Duodenal mucosa (tissue), 2 donors: ENCODE data around the gene ASPN.

Experiments used
- H3K27ac ChIP-seq: one replicate; pipeline ENCODE4 v1.7.0; 2013; ENCODE audit warnings: low read depth, low read length
- H3K27me3 ChIP-seq, 2 donors: one replicate each; pipeline ENCODE4 v1.7.0; 2013; ENCODE audit warnings: low read length in 2 of 2, control low read depth in 1 of 2; ENCODE audit not compliant: insufficient read depth in 2 of 2, control insufficient read depth in 1 of 2
- H3K36me3 ChIP-seq, 2 donors: one replicate each; pipeline ENCODE4 v1.7.0; 2013; ENCODE audit warnings: low read length in 2 of 2, control low read depth in 1 of 2; ENCODE audit not compliant: insufficient read depth in 2 of 2, control insufficient read depth in 1 of 2
- H3K4me1 ChIP-seq, 2 donors: one replicate each; pipeline ENCODE4 v1.7.0; 2013; ENCODE audit warnings: low read length in 2 of 2, control low read depth in 1 of 2; ENCODE audit not compliant: insufficient read depth in 2 of 2, control insufficient read depth in 1 of 2
- H3K4me3 ChIP-seq, 2 donors: one replicate each; pipeline ENCODE4 v1.7.0; 2013; ENCODE audit warnings: low read length in 2 of 2, low read depth in 1 of 2
- H3K9ac ChIP-seq, 2 donors: one replicate each; pipeline ENCODE4 v1.7.0; 2013; ENCODE audit warnings: low read length in 2 of 2, low read depth in 1 of 2
- H3K9me3 ChIP-seq, 2 donors: one replicate each; pipeline ENCODE4 v1.7.0; 2013; ENCODE audit warnings: low read length in 2 of 2, control low read depth in 1 of 2; ENCODE audit not compliant: control insufficient read depth in 1 of 2

ASPN gene

GRCh38 chr9:92518199-92518598 is 35.9 kb upstream of the ASPN start:
- H3K4me3 ChIP-seq: no peak overlapping the region
- no peak overlapping the region for H3K27ac ChIP-seq
- H3K9ac ChIP-seq: no peak overlapping the region
- no peaks in the 10 kb centered on the region for H3K36me3 ChIP-seq
- no peaks in the 10 kb centered on the region for H3K9me3 ChIP-seq
- H3K27me3 ChIP-seq: no peaks in the 10 kb centered on the region
- peaks cover 0 to under 1% of the 10 kb centered on the region in 2 donors for H3K4me1 ChIP-seq

DNA sequence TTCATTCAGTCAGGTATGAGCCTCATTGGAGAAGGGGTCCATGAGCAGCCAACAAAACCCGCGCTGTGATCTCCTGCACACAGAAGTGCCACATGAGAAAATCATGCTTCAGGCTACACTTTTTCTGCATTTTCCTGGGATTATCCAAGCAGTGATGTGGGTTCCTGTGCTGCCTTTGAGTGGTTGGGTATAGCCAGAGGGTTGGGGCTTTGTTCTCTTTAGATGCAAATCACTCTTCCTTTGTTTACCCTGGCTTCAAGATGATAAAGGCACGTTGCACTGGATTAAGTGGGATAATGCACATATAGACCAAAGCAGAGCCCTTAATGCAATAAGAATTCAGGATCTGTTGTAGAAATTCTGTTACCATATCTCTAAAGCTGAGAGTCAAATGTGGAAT is 34.7 kb upstream of the ASPN start:
- no peaks in the 10 kb centered on the region for H3K27me3 ChIP-seq
- no peaks in the 10 kb centered on the region for H3K36me3 ChIP-seq
- no peaks in the 10 kb centered on the region for H3K4me1 ChIP-seq
- no peak overlapping the region for H3K27ac ChIP-seq
- no peak overlapping the region for H3K4me3 ChIP-seq
- H3K9me3 ChIP-seq: no peaks in the 10 kb centered on the region
- no peak overlapping the region for H3K9ac ChIP-seq

- H3K27ac ChIP-seq: no peak overlapping the region
- H3K4me1 ChIP-seq: no peaks in the 10 kb centered on the region
- H3K27me3 ChIP-seq: no peaks in the 10 kb centered on the region
- no peaks in the 10 kb centered on the region for H3K36me3 ChIP-seq
- H3K9me3 ChIP-seq: no peaks in the 10 kb centered on the region
- no peak overlapping the region for H3K4me3 ChIP-seq
- no peak overlapping the region for H3K9ac ChIP-seq
Measured at GRCh38 chr9:92516521-92516920, 34.2 kb upstream of the ASPN start.

GRCh38 chr9:92514635-92515034 is 32.3 kb upstream of the ASPN start:
- Histone ChIP-seq H3K9me3 (no peaks in the 10 kb centered on the region), H3K9ac (no peak overlapping the region), H3K27ac (no peak overlapping the region), H3K4me1 (no peaks in the 10 kb centered on the region), H3K36me3 (no peaks in the 10 kb centered on the region), H3K27me3 (no peaks in the 10 kb centered on the region), H3K4me3 (no peak overlapping the region)

DNA sequence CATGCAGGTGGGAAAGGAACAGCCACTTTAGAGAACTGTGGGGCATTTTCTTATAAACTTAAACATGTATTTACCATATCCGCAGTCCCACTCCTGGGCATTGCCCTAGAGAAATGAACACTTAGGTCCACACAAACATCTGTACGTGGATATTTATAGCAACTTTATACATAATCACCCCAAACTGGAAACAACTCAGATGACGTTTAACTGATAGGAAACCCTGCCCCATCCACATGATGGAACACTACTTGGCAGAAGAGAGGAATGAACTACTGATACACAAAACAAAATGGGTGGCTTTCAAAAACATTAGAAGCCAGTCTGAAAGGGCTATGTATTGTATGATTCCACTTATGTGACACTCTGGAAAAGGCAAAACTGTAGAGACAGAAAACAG is 31.0 kb upstream of the ASPN start:
- H3K9me3 ChIP-seq: no peaks in the 10 kb centered on the region
- no peaks in the 10 kb centered on the region for H3K36me3 ChIP-seq
- H3K4me3 ChIP-seq: no peak overlapping the region
- H3K4me1 ChIP-seq: no peaks in the 10 kb centered on the region
- H3K9ac ChIP-seq: no peak overlapping the region
- H3K27ac ChIP-seq: no peak overlapping the region
- H3K27me3 ChIP-seq: no peaks in the 10 kb centered on the region

DNA sequence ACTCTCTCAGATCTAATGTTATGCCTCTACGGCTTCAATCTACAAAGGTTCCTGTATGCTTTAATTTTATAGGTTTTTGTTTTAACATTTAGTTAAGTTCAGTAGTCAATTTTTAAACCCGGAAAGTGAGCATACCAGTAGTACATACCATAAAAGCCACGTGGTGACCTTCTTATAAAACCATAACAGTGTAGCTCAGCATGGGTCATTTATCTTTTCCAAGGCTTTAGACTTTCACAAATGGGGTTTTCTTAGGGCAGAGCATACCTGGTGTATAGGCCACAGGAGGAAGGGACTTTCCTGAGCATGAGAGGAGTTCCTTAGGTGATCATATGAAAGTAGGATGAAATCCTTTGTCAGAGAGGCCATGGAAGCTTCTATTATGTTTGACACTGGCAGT is 30.3 kb upstream of the ASPN start:
- Histone ChIP-seq H3K27me3 (no peaks in the 10 kb centered on the region), H3K9me3 (no peaks in the 10 kb centered on the region), H3K27ac (no peak overlapping the region), H3K9ac (no peak overlapping the region), H3K36me3 (no peaks in the 10 kb centered on the region), H3K4me3 (no peak overlapping the region), H3K4me1 (peaks cover 0 to 7% of the 10 kb centered on the region in 2 donors)

- no peak overlapping the region for H3K4me3 ChIP-seq
- no peak overlapping the region for H3K9ac ChIP-seq
- no peaks in the 10 kb centered on the region for H3K27me3 ChIP-seq
- H3K4me1 ChIP-seq: peaks cover 0 to 14% of the 10 kb centered on the region in 2 donors
- H3K27ac ChIP-seq: no peak overlapping the region
- no peaks in the 10 kb centered on the region for H3K36me3 ChIP-seq
- no peaks in the 10 kb centered on the region for H3K9me3 ChIP-seq
Measured at GRCh38 chr9:92510747-92511146, 28.4 kb upstream of the ASPN start.

- Histone ChIP-seq H3K27ac (no peak overlapping the region), H3K9me3 (no peaks in the 10 kb centered on the region), H3K4me3 (no peak overlapping the region), H3K4me1 (peaks cover 0 to 14% of the 10 kb centered on the region in 2 donors), H3K9ac (no peak overlapping the region), H3K27me3 (no peaks in the 10 kb centered on the region), H3K36me3 (no peaks in the 10 kb centered on the region)
Measured at GRCh38 chr9:92509050-92509449, 26.7 kb upstream of the ASPN start.

GRCh38 chr9:92508018-92508820 is 25.9 kb upstream of the ASPN start:
- Histone ChIP-seq H3K27ac (no peak overlapping the region), H3K4me3 (no peak overlapping the region), H3K9ac (no peak overlapping the region)

GRCh38 chr9:92507496-92507895 is 25.2 kb upstream of the ASPN start:
- H3K9ac ChIP-seq: no peak overlapping the region
- no peak overlapping the region for H3K27ac ChIP-seq
- no peaks in the 10 kb centered on the region for H3K36me3 ChIP-seq
- H3K4me3 ChIP-seq: no peak overlapping the region
- H3K9me3 ChIP-seq: no peaks in the 10 kb centered on the region
- H3K27me3 ChIP-seq: no peaks in the 10 kb centered on the region
- peaks cover 0 to 14% of the 10 kb centered on the region in 2 donors for H3K4me1 ChIP-seq

More at GRCh38 chr9:92508018-92508820, 25.9 kb upstream of the ASPN start:
- Histone ChIP-seq H3K36me3 (no peaks in the 10 kb centered on the region), H3K27me3 (no peaks in the 10 kb centered on the region), H3K9me3 (no peaks in the 10 kb centered on the region), H3K4me1 (peaks cover 0 to 14% of the 10 kb centered on the region in 2 donors)
